GM18867 (cell line): ENCODE data around the gene WLS.
"Not testable (repeated sequence)": the region's sequence is repeated elsewhere in the genome, so short reads cannot be mapped to it uniquely, and the experiment has no call there.

Experiments
- ATAC-seq: cut with Tn5 transposase; IDR thresholded peaks from one replicate; pipeline ENCODE4 v1.9.1; 2021; ENCODE audit warnings: mild to moderate bottlenecking, moderate library complexity; ENCODE audit not compliant: unreplicated experiment

WLS gene

GRCh38 chr1:68168545-68169171 is 63.7 kb downstream of the WLS start:
- ATAC-seq = no peak

DNA sequence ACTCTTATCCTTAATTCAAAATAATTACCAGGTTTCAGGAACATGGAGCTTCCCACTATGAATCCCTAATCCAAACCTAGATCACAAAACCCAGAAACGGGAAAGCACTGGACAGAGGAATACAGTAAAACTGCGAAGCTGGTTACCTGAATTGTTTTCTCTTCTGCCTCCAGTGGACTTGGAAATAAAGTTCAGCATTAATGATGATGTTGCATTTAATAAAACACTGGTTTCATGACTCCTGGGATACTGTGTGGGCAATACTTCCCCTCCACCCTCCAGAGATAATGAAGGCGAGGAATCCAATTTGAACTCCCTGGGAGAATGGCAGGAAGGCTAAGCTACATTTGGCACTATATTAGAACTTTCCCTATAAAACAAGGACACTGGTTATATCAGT is 65.1 kb downstream of the WLS start:
- ATAC-seq = no peak

GRCh38 chr1:68166348-68166747 is 66.0 kb downstream of the WLS start:
- ATAC-seq = no peak

GRCh38 chr1:68165665-68166064 is 66.7 kb downstream of the WLS start:
- ATAC-seq = no peak

- ATAC-seq = no peak
Observed at GRCh38 chr1:68164918-68165317, 67.4 kb downstream of the WLS start.

DNA sequence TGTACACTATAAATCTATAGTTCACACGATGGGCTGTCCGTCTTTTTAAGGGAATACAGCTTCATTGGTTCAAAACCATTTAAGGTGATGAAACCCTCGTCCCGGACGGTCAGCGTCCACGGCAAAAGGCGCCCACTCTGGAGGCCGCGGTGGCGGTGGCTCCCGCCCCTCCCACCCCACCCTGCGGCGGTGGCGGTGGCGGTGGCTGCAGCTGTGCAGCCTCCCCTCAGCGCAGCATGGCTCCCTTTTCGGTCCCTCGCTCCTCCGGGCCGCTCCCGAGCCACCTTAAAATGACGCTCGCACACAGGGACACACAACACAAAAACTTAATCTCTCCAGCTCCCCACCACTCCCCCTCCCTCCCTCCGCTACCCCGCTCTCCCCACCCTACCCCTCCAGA is 69.1 kb downstream of the WLS start:
- ATAC-seq = no peak

DNA sequence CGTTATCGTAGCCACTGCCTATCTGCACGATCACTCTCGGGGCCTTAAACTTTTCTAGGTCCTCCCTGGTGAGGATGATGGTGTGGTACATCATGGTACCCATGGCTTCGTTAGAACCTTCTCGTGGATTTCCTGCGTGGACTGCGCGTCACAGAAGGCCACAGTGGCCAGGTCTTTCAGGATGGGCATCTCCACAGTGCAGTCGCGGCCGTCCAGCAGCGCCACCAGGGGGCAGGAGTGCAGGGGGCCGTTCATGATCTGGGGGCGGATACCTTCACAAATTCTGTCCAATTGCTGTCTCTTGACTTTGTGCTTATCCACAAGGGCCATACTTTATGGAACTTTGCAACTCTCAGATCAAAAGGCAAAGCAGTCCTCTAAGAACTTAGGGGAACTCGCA is 69.6 kb downstream of the WLS start:
- no peak for ATAC-seq

DNA sequence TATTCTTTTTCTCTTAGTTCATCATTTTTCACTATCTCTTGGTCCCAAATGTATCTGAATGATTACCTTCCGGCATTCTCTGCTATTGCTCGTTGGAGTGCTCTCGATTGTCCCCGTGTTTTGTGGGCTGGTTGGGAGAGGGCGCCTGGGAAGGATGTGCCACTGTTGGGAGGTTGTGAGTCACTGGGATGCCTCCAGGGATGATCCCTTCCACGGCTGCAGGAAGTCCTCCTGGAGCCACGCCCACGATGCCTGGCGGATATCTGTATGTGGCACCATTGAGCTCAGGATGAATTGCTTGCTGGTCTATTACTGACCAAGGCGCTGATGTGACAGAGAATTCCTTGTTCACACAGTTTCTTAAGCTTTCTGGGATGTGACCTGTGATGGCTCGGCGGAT is 70.7 kb downstream of the WLS start:
- ATAC-seq = not testable (repeated sequence)

DNA sequence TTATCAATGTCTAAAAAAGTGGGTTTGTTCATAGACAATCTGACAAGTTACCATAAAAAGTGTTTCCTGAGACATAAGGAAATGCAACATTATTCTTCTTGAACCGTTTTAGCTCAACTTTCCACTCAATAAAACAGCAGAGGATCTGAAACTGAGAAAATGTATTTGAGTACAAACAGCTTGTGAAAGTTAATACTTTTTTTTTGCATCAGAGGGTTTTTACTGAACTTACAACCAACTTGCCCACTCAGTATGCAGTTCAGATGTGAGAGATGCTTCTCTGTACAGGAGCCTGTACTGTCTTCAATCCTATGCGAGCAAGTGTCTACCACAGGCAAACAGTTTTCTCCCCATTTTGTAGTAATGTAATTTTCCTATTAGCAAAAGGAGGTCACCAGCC is 71.4 kb downstream of the WLS start:
- ATAC-seq = peak; percentile 95

DNA sequence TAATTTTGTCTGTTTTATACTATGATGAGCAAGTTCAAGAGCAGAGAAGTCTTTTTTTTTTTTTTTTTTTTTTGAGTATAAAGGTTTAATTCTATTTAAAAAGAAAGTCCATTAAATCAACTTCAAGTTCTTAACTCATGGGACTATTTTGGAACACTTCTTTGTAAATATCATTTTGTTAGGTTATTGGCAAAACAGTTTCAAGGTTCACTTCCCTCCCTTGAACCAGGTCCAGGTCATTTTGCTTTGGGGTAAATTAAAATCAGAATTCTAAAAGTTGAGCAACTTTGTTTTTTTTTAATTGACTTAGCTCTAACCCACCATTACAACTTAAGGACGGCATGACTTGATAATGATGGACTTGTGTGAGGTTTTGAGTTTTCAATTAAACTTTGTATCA is 72.3 kb downstream of the WLS start:
- no peak for ATAC-seq

DNA sequence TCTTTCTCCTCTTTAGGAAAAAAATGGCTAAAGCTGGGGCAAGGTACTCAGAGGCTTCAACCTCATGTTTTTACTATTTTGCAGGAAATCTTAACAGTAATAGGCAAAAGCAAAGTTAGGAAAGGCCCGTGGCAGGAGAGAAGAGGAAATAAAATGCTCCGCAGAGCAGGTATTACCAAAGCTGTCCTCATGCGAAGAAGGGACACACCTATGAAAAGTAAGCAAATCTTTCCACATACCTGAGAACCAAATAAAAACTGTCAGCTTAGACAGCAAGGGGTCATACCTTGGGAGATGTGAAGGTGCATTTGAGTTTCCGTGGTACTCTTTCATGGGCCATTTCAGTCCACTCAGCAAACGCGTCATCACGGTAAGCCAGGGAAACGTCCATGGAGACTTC is 73.5 kb downstream of the WLS start:
- no peak for ATAC-seq

- no peak for ATAC-seq
Observed at GRCh38 chr1:68157416-68157815, 74.9 kb downstream of the WLS start.

DNA sequence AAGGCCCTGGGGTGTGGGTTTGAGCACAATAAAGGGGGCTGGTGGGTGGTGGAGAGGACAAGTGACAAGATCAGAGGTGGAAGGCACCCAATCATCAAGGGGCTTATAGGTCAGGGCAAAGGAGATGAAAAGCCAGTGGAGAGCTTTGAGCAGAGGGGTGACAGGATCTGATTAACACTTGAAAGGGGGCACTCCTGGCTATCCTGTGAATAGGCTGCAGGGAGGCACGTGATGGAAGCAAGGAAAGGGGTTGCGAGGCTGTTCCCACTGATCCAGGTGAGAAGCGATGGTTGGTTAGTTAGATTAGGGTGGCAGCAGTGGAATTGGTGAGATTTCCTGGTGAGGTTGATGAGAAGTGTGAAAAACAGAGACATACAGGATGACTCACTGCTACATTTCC is 80.6 kb downstream of the WLS start:
- no peak for ATAC-seq

DNA sequence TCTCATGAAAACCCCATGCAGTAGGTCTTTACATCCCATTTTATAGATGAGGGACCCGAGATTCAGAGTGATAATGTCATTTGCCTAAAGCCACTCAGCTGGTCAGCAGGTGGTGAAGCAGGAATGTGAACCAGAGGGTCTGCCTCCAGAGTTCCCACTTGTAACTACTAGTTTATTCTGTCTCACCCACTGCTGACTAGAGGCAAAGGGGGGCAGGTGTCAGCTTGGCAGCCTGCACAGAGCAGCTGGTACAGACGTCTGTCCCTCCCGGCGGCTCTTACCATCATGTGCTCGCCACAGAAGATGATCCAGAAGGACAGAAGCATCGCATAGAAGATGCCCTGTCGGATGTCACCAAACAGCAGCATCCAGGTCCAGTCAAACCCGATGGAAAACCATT is 82.4 kb downstream of the WLS start:
- ATAC-seq = no peak

- ATAC-seq = no peak
Observed at GRCh38 chr1:68149110-68149798, 83.1 kb downstream of the WLS start.

DNA sequence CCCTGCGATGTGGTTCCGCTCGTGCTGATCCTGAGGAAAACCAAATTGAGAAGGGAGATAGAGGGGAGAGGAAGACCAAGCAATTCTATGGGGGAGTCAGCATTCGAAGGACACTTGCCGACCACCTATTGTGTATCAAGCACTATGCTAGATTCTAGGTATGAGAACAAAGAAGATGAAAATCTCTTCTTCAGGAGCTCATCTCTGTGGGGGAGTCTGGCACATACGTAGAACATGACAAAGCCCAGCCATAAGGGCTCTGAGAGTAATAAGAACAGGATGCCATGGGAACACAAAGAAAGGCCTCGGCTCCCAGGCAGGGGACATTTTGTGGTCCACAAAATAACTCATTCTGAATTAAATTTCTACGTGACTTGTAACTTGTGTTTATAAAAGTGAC is 83.7 kb downstream of the WLS start:
- no peak for ATAC-seq

GRCh38 chr1:68147534-68148171 is 84.7 kb downstream of the WLS start:
- ATAC-seq = no peak

DNA sequence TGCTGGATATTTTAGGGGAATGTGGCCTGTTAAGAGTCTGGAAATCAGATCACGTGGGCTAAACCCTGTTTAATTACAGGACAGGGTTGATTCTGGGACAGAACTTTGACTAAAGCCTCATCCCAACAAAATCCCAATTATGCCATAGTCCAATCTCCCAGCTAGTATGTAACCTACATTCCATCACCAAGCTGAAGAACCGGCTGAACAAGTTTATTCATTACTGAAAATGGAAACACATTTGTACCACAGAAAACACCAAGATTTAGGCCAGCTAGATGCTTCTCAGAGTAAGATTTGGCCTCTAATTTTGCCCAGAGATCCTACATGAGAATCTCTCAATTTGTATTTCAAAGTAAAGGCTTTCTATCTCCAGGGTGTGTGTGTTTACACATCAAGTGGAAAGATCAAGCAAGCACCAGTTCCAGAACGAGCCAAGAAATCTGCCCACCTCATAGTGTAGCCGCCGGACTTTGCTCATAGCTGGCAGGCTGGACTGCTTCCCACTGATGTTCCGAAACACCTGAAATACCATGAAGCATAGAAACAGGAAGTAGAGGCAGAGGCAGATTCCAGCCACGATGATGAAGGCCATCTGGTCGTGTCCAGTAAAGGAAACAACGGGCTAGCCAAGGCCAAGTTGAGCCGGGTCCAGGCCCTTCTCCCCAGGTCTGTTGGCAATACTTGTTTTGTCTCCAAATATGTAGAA is 86.8 kb downstream of the WLS start:
- no peak for ATAC-seq

- no peak for ATAC-seq
Observed at GRCh38 chr1:68144856-68145255, 87.5 kb downstream of the WLS start.

GRCh38 chr1:68143633-68144032 is 88.7 kb downstream of the WLS start:
- ATAC-seq = no peak

GRCh38 chr1:68142461-68142860 is 89.9 kb downstream of the WLS start:
- ATAC-seq = no peak

DNA sequence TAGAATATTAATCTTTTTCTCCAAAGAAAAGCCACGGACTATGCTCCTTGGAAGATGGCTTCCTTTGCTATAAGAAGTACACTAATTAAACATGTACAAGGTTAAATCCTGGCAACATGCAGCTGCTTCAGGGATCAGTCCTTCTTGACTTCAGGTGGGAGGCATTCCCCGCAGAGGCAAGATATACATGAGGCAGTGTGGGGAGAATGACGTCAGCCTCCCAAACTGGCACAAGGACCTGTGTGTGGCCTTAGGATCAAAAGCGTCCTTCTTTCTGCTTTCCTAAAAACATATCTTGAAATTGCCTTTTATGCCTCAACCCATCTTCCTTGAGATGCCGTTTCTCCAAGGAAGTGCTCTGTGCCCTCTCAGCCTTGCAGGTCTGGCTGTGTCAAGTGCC is 90.3 kb downstream of the WLS start:
- ATAC-seq = no peak
